Parathyroid adenoma (tissue), 2 donors: ENCODE data around the gene OSCP1.

Experiments used
- H2AFZ ChIP-seq: fragments of 300-600 bp; sonication (generic); one replicate; pipeline ENCODE4 v1.7.0; 2017; ENCODE audit warnings: antibody characterized with exemption, mild to moderate bottlenecking
- H3K27ac ChIP-seq: fragments of 300-600 bp; sonication (generic); one replicate; pipeline ENCODE4 v1.7.0; 2017
- H3K27me3 ChIP-seq: fragments of 300-600 bp; sonication (generic); one replicate; pipeline ENCODE4 v1.7.0; 2017; ENCODE audit warnings: low read length; ENCODE audit not compliant: control insufficient read depth, insufficient read depth
- H3K36me3 ChIP-seq: fragments of 300-600 bp; sonication (generic); one replicate; pipeline ENCODE4 v1.7.0; 2017; ENCODE audit warnings: low read length; ENCODE audit not compliant: control insufficient read depth, insufficient read depth
- H3K4me1 ChIP-seq: fragments of 300-600 bp; sonication (generic); one replicate; pipeline ENCODE4 v1.7.0; 2017; ENCODE audit warnings: control low read depth
- H3K4me2 ChIP-seq: fragments of 300-600 bp; sonication (generic); one replicate; pipeline ENCODE4 v1.7.0; 2017; ENCODE audit warnings: low read length
- H3K4me3 ChIP-seq: fragments of 300-600 bp; sonication (generic); one replicate; pipeline ENCODE4 v1.7.0; 2017; ENCODE audit warnings: low read depth, low read length
- H3K79me2 ChIP-seq: fragments of 300-600 bp; sonication (generic); one replicate; pipeline ENCODE4 v1.7.0; 2017; ENCODE audit warnings: control low read depth
- H3K9ac ChIP-seq: fragments of 300-600 bp; sonication (generic); one replicate; pipeline ENCODE4 v1.7.0; 2017; ENCODE audit warnings: mild to moderate bottlenecking
- H3K9me3 ChIP-seq: fragments of 300-600 bp; sonication (generic); one replicate; pipeline ENCODE4 v1.7.0; 2017; ENCODE audit warnings: low read length; ENCODE audit not compliant: control insufficient read depth
- CTCF ChIP-seq: fragments of 300-600 bp; sonication (generic); IDR thresholded peaks from one replicate; pipeline ENCODE4 v1.7.0; 2017; ENCODE audit warnings: antibody characterized with exemption, mild to moderate bottlenecking
- donor health status: primary hyperparathyroidism.

The OSCP1 gene

GRCh38 chr1:36382669-36383068 is 67.6 kb downstream of the OSCP1 start:
- Histone ChIP-seq H2AFZ (no peak overlapping the region), H3K4me1 (peaks cover 21% of the 10 kb centered on the region), H3K4me2 (no peak overlapping the region), H3K4me3 (no peak overlapping the region), H3K27ac (no peak overlapping the region), H3K9me3 (no peaks in the 10 kb centered on the region), H3K79me2 (peaks cover 24% of the 10 kb centered on the region), H3K36me3 (no peaks in the 10 kb centered on the region), H3K9ac (no peak overlapping the region), H3K27me3 (no peaks in the 10 kb centered on the region)
- TF ChIP-seq CTCF: no peak

- H3K4me2 ChIP-seq: no peak overlapping the region
- H3K9me3 ChIP-seq: no peaks in the 10 kb centered on the region
- H3K79me2 ChIP-seq: peaks cover 26% of the 10 kb centered on the region
- no peaks in the 10 kb centered on the region for H3K27me3 ChIP-seq
- H3K4me3 ChIP-seq: no peak overlapping the region
- TF ChIP-seq CTCF: no peak
- no peak overlapping the region for H3K27ac ChIP-seq
- no peak overlapping the region for H3K9ac ChIP-seq
- H2AFZ ChIP-seq: no peak overlapping the region
- peaks cover 17% of the 10 kb centered on the region for H3K4me1 ChIP-seq
- no peaks in the 10 kb centered on the region for H3K36me3 ChIP-seq
Observed at GRCh38 chr1:36382231-36382630, 68.0 kb downstream of the OSCP1 start.

- Histone ChIP-seq H3K4me2 (no peak overlapping the region), H3K79me2 (peaks cover 30% of the 10 kb centered on the region), H3K9me3 (no peaks in the 10 kb centered on the region), H3K36me3 (no peaks in the 10 kb centered on the region), H2AFZ (no peak overlapping the region), H3K27ac (no peak overlapping the region), H3K27me3 (no peaks in the 10 kb centered on the region), H3K4me1 (peaks cover 9% of the 10 kb centered on the region), H3K9ac (no peak overlapping the region), H3K4me3 (no peak overlapping the region)
- no peak for TF ChIP-seq CTCF
Observed at GRCh38 chr1:36381405-36381804, 68.8 kb downstream of the OSCP1 start.

DNA sequence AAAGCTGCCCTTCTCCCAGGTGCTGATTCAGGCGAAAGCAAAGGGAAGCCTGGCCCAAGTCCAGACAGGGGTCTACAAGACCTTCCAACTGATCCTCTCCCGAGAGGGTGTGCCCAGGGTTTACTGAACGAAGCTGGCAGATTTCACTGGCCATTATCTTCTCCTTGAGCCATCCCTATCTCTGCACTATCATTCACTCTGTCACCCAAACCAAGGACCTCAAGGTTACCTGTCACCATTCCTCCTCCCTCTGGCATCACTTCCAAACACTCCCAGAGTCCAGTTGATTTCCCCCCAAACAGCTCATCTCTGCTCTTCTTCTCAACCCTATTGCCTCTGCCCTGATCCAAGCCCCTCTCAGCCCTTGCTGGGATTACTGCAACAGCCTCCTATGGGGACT is 69.5 kb downstream of the OSCP1 start:
- Histone ChIP-seq H3K79me2 (peaks cover 34% of the 10 kb centered on the region), H3K9me3 (no peaks in the 10 kb centered on the region), H3K4me2 (peak overlapping the region; percentile 5), H2AFZ (no peak overlapping the region), H3K27me3 (no peaks in the 10 kb centered on the region), H3K9ac (no peak overlapping the region), H3K4me3 (no peak overlapping the region), H3K27ac (peak overlapping the region; percentile 69), H3K4me1 (peaks cover 9% of the 10 kb centered on the region), H3K36me3 (no peaks in the 10 kb centered on the region)
- TF ChIP-seq CTCF: no peak

- H3K4me1 ChIP-seq: peaks cover 9% of the 10 kb centered on the region
- no peaks in the 10 kb centered on the region for H3K27me3 ChIP-seq
Observed at GRCh38 chr1:36380143-36380619, 70.1 kb downstream of the OSCP1 start.

More at GRCh38 chr1:36380143-36380619, 70.1 kb downstream of the OSCP1 start:
- no peak overlapping the region for H2AFZ ChIP-seq
- peaks cover 35% of the 10 kb centered on the region for H3K79me2 ChIP-seq
- H3K9ac ChIP-seq: no peak overlapping the region
- no peak overlapping the region for H3K4me3 ChIP-seq
- TF ChIP-seq CTCF: no peak
- no peaks in the 10 kb centered on the region for H3K9me3 ChIP-seq
- H3K27ac ChIP-seq: peak overlapping the region; percentile 69
- peak overlapping the region; percentile 5 for H3K4me2 ChIP-seq
- H3K36me3 ChIP-seq: no peaks in the 10 kb centered on the region
